Measurements from ENCODE around the gene CCDC81.

- TF ChIP-seq CTCF (IDR thresholded peaks at IDR 0.05; ENCODE audit: insufficient read depth, low read length), result no peak
- no peak for TF ChIP-seq POLR2AphosphoS5 (IDR thresholded peaks at IDR 0.05; ENCODE audit: low read depth)
- TF ChIP-seq SPI1 (IDR thresholded peaks at IDR 0.05; ENCODE audit: borderline replicate concordance, low read depth), result no peak
These were observed 28.2 kb upstream of the CCDC81 start for GRCh38 chr11:86346513-86346912.
